T47D (cell line): ENCODE data around the gene ZNF462.

ENCODE experiments used
- DNase-seq, 2 experiments: peaks; one replicate each; pipeline versions ENCODE4 v3.0.0 to v3.0.0-alpha.2; 2011 to 2012; ENCODE audit warnings: low read depth in 1 of 2, low spot score in 1 of 2
- JUND ChIP-seq: IDR thresholded peaks from 2 replicates; pipeline ENCODE4 v1.6.1; 2012; ENCODE audit warnings: low read depth
- in situ Hi-C: cut with HindIII; loops from 2 replicates; pipeline ENCODE4 v1.10.0; 2016; ENCODE audit warnings: low sequenced_read_pairs, low pct_unique_long_range_greater_than_20kb

Gene ZNF462

GRCh38 chr9:106868565-106868964 is 5.6 kb downstream of the ZNF462 start:
- in situ Hi-C loops = no loop called here
- TF ChIP-seq JUND = no peak
- peak in 1 of 2 experiments; percentile 45 for DNase-seq

DNA sequence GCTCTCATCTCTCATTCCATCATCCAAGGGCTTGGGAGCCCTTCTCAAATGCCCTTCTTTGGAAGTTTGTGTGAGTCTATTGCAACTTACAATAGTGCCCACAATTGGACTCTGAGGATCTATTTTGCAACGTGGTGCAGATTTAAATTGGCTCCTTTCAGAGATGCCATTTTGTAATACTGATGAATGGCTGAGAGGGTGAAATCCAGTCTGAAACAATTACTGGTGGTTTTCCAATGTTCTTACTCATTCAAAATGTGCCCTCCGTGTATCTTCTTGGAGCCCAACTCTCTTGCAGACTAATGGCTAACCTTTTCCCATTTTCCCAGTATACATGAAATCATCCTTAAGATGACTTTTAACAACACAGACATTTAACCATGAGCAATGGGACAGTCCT is 6.1 kb downstream of the ZNF462 start:
- TF ChIP-seq JUND = no peak
- DNase-seq = no peak
- in situ Hi-C loops = no loop called here

GRCh38 chr9:106869458-106869857 is 6.5 kb downstream of the ZNF462 start:
- TF ChIP-seq JUND = 0 out of 2 replicates have a peak, but pooled peaks have one; percentile 12
- in situ Hi-C loops = no loop called here
- DNase-seq = peak; percentile 63 to 85

DNA sequence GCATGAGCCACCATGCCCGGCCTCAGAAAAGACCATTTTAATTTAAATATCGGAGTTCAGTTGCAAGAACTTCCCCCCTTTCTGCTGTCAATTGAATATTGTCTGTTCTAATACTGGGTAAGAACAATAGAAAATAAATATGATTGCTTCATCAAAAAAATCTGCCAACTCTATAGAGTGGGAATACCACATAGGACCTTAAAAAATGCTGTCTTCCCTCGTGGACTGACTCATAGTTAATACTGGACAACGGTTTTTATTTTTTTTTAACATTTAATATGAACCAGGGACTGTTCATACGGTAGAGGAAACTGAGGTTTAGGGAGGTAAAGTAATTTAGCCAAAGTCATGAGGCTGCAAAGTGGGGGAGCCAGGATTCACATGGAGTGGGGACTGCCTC is 9.7 kb downstream of the ZNF462 start:
- no peak for TF ChIP-seq JUND
- in situ Hi-C loops = no loop called here
- DNase-seq = no peak

GRCh38 chr9:106874031-106874430 is 11.1 kb downstream of the ZNF462 start:
- in situ Hi-C loops = no loop called here
- DNase-seq = no peak
- TF ChIP-seq JUND = no peak

DNA sequence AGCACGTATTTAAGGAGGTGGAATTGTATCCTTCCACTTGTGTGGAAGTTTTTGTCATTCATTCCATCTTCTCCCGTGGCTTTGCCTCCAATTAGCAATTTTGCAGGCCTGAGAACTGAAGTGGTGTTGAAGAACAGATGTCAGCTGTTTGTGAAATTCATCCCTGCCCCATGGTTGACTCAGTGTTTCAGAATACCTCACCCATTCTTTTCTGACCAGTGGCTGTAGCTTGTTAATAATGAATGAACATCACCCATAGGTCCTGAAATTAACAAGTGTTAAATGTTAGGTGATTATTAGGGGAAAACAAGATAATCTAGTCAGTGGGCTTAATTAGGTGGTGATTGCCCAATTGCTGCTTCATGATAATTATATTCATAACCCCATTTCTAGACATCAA is 11.7 kb downstream of the ZNF462 start:
- DNase-seq = no peak
- in situ Hi-C loops = no loop called here
- no peak for TF ChIP-seq JUND

- no peak for DNase-seq
- TF ChIP-seq JUND = no peak
- in situ Hi-C loops = no loop called here
Measured at GRCh38 chr9:106875529-106875928, 12.6 kb downstream of the ZNF462 start.

DNA sequence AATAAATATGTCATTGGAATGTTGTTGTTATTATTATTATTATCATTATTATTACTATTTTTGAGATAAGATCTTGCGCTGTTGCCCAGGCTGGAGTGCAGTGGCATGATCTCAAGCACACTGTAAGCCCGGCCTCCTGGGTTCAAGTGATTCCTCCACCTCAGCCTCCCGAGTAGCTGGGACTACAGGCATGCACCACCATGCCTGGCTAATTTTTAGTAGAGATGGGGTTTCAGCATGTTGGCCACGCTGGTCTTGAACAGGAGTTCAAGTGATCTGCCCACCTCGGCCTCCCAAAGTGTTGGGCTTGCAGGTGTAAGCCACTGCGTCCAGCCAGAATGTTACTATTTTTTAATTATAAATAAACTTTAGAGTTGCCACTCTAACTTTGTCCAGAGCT is 14.4 kb downstream of the ZNF462 start:
- TF ChIP-seq JUND = no peak
- in situ Hi-C loops = no loop called here
- DNase-seq = no peak

GRCh38 chr9:106878081-106878837 is 15.3 kb downstream of the ZNF462 start:
- in situ Hi-C loops = no loop called here
- no peak for DNase-seq
- no peak for TF ChIP-seq JUND

GRCh38 chr9:106878934-106879333 is 16.0 kb downstream of the ZNF462 start:
- DNase-seq = peak in 1 of 2 experiments; percentile 63
- TF ChIP-seq JUND = no peak

DNA sequence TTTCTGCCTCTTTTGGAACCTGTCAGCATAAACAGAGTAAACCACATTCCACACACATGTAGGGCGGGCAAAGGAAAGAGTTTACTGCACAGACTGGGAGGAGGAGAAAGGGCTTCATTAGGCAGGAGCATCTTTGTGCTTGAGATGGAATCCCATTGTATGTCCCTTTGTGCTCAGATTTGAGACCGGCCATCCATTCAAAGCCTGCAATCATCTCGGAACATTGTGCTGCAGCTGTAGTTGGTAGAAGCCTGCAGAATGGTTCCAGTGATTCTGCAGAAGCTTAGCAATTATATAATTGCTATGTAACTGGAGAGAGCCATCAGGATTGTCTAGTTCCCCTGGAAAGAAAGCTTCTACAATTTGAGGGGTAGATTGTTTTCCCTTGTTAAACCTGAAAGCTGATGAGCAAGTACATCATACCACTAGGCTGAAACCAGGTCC is 16.5 kb downstream of the ZNF462 start:
- no peak for DNase-seq
- in situ Hi-C loops = no loop called here

More at GRCh38 chr9:106878934-106879333, 16.0 kb downstream of the ZNF462 start:
- in situ Hi-C loops = no loop called here

GRCh38 chr9:106880081-106880480 is 17.1 kb downstream of the ZNF462 start:
- no peak for TF ChIP-seq JUND
- in situ Hi-C loops = no loop called here
- no peak for DNase-seq

More for the DNA sequence above, 16.5 kb downstream of the ZNF462 start:
- no peak for TF ChIP-seq JUND

DNA sequence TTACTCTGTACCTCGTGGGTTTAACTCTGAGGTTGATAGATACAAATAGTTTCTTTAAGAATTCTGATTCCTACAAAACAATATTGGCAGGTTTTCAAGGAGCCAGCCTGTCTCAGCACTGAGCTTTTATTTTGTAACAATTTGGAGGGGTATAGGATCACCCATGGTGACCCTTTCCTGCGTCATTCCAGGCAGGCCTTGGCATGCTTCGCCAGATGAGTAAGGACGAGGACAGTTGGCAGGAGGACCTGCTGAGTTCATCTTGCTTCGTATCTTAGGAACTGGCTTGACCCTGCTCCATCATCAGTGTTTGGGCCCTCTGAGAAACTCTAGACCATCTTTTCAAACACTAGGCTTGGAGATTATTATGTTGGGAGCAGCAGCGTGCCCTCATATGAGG is 17.9 kb downstream of the ZNF462 start:
- DNase-seq = no peak
- no peak for TF ChIP-seq JUND
- in situ Hi-C loops = no loop called here

GRCh38 chr9:106883030-106883429 is 20.1 kb downstream of the ZNF462 start:
- TF ChIP-seq JUND = no peak
- in situ Hi-C loops = no loop called here
- no peak for DNase-seq
